Large intestine (tissue), 3 donors: ENCODE results near the gene PROK2. TPM values are rescaled to one million over a fixed set of nuclear protein-coding genes. Genes with fewer than 3 reads are reported as not detected.

Experiments
- DNase-seq, 2 donors: peaks; one replicate each; pipeline versions ENCODE4 v3.0.0 to v3.0.0-alpha.2; 2013
- H3K27ac ChIP-seq: one replicate; pipeline ENCODE4 v1.5.1; 2013; ENCODE audit warnings: low read length
- H3K27me3 ChIP-seq: 2 replicates; pipeline ENCODE4 v1.6.1; 2013; ENCODE audit warnings: low read length; ENCODE audit not compliant: control insufficient read depth, insufficient read depth
- H3K36me3 ChIP-seq: 2 replicates; pipeline ENCODE4 v1.6.1; 2013; ENCODE audit warnings: low read length; ENCODE audit not compliant: control insufficient read depth, insufficient read depth
- H3K4me1 ChIP-seq: one replicate; pipeline ENCODE4 v1.6.1; 2013; ENCODE audit warnings: low read length; ENCODE audit not compliant: control insufficient read depth, insufficient read depth
- H3K4me3 ChIP-seq: one replicate; pipeline ENCODE4 v1.5.1; 2013; ENCODE audit warnings: low read length
- H3K9me3 ChIP-seq: one replicate; pipeline ENCODE4 v1.6.1; 2013; ENCODE audit warnings: mild to moderate bottlenecking, low read depth, low read length, moderate library complexity; ENCODE audit not compliant: control insufficient read depth
- WGBS: methylation state at CpG from one replicate; pipeline ENCODE4 v1.1.5; 2013; ENCODE audit warnings: low lambda C conversion rate; ENCODE audit not compliant: insufficient coverage; 5-methylcytosine and 5-hydroxymethylcytosine counted together
- polyA plus RNA-seq: library from polyadenylated mRNA; unstranded; fragments of 120-200 nt; gene quantifications from one replicate; pipeline ENCODE4 v1.2.1, GENCODE V29; 2013

The PROK2 gene
- polyA plus RNA-seq, 1 donor = 0.67 TPM

DNA sequence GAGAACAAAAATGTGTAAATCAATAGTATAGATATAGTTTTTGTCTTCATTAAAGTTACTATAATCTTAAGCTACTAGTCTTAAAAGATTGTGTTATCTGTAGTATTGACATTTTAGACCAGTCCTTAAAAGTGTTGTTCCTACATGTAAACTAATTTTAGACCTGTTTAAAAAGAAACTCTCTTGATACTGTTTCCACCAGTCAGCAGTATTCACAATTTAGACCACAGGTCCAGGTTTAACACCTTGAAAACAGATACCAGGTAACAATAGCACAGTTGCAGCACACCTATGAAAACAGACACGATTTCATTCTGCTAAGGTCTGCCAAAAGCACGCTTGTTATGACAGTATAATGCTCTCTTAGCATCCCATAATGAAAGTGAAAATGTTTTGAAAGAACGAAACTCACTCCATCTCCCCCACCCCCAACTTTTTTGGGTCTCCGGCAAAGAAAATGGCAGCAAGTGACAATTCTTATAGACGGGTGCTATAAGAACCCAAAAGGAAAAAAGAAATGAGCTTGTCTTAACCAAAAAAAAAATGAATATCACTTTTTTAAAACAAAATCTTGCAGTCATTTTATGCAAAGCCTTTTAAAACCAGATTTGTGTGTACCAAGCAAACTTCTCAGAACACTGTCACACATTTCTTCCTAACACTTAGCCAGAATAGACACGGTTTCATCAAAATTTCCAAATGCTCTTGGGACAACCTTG is 61.3 kb downstream of the PROK2 start:
- DNase-seq = no peak
- Histone ChIP-seq H3K4me1 (peaks cover 7% of the 10 kb centered on the region), H3K9me3 (no peaks in the 10 kb centered on the region), H3K4me3 (no peak overlapping the region), H3K27ac (no peak overlapping the region), H3K36me3 (no peaks in the 10 kb centered on the region), H3K27me3 (peaks cover 21% of the 10 kb centered on the region)
- 75% methylated on average over 3 of the region's 6 CpGs for WGBS

DNA sequence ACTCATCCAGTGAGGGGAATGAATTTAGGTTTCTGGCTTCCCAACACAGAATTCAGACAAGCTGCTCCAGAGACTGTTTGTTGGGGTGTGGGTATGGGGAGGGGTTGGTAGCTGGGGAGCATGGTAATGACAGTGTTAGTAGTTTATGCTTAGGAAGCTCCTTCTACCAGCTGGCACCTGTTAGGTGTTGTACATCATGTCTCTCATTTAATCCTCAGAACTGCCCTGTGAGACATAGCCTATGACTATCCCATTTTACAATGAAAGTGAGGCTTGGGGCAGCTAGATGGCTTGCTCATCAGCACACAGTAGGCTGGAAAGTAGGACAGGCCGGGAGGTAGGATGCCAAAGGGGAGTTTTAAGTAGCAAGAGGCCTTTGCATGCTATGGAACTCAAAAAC is 62.3 kb downstream of the PROK2 start:
- Histone ChIP-seq H3K4me3 (no peak overlapping the region), H3K4me1 (peaks cover 7% of the 10 kb centered on the region), H3K9me3 (no peaks in the 10 kb centered on the region), H3K36me3 (no peaks in the 10 kb centered on the region), H3K27me3 (peaks cover 17% of the 10 kb centered on the region), H3K27ac (no peak overlapping the region)
- DNase-seq = no peak
- no CpG with 5 or more reads among the region's 1 CpG for WGBS

Other genes starting within 250 kb of the PROK2 start
- 64.1 TPM for gene FOXP1, start 201.4 kb downstream of the PROK2 start, polyA plus RNA-seq
- 7.7 TPM for gene EIF4E3, start 59.7 kb downstream of the PROK2 start, polyA plus RNA-seq
- 2.6 TPM for gene GPR27, start 31.3 kb downstream of the PROK2 start, polyA plus RNA-seq